ENCODE measurements around the gene OTOP2.

OTOP2 gene

GRCh38 chr17:74924250-74924948 lies at the start of gene OTOP2:
OTOP2 (plus strand) TSS chr17:74924273; CDS start chr17:74924633, 360 bp downstream.
- DNase-seq (ENCODE audit: low read depth, low spot score), result no peak
- Histone ChIP-seq H3K27ac (ENCODE audit: low read length) (no peak within 1 kb of the TSS), H3K9me3 (ENCODE audit: control insufficient read depth, insufficient read depth, low read length) (no peaks in the 10 kb centered on the region), H3K4me3 (ENCODE audit: low read length) (peak within 1 kb of the TSS; percentile 30; the same call in 1 of the 2 replicates), H3K4me1 (ENCODE audit: control insufficient read depth, insufficient read depth, low read length) (peaks cover 10% of the 10 kb centered on the region), H3K27me3 (ENCODE audit: control insufficient read depth, insufficient read depth, low read length) (peaks cover 40% of the 10 kb centered on the region), H3K36me3 (ENCODE audit: control insufficient read depth, insufficient read depth, low read length) (no peaks in the 10 kb centered on the region; the same call in 1 of the 2 replicates)
- no CpG with 5 or more reads among the region's 54 CpGs for WGBS (ENCODE audit: insufficient coverage, insufficient read length)

GRCh38 chr17:74874615-74875037 lies 49.4 kb upstream of the OTOP2 start:
- WGBS (ENCODE audit: insufficient coverage, insufficient read length), result no CpG with 5 or more reads among the region's 5 CpGs
- no peaks in the 10 kb centered on the region for H3K36me3 ChIP-seq (ENCODE audit: control insufficient read depth, insufficient read depth, low read length)
- no peaks in the 10 kb centered on the region for H3K27me3 ChIP-seq (ENCODE audit: control insufficient read depth, insufficient read depth, low read length)
- no peaks in the 10 kb centered on the region for H3K9me3 ChIP-seq (ENCODE audit: control insufficient read depth, insufficient read depth, low read length)
- DNase-seq (ENCODE audit: low read depth, low spot score), result no peak
- H3K4me3 ChIP-seq (ENCODE audit: low read length), result no peak overlapping the region
- peaks cover 3% of the 10 kb centered on the region; the same call in 1 of the 2 replicates for H3K4me1 ChIP-seq (ENCODE audit: control insufficient read depth, insufficient read depth, low read length)
- H3K27ac ChIP-seq (ENCODE audit: low read length), result no peak overlapping the region

GRCh38 chr17:74875155-74875976 lies 48.7 kb upstream of the OTOP2 start:
- no peak overlapping the region for H3K27ac ChIP-seq (ENCODE audit: low read length)
- H3K9me3 ChIP-seq (ENCODE audit: control insufficient read depth, insufficient read depth, low read length), result no peaks in the 10 kb centered on the region
- H3K36me3 ChIP-seq (ENCODE audit: control insufficient read depth, insufficient read depth, low read length), result no peaks in the 10 kb centered on the region
- WGBS (ENCODE audit: insufficient coverage, insufficient read length), result no CpG with 5 or more reads among the region's 5 CpGs
- peaks cover 3% of the 10 kb centered on the region; the same call in 1 of the 2 replicates for H3K4me1 ChIP-seq (ENCODE audit: control insufficient read depth, insufficient read depth, low read length)
- H3K4me3 ChIP-seq (ENCODE audit: low read length), result no peak overlapping the region
- DNase-seq (ENCODE audit: low read depth, low spot score), result no peak
- H3K27me3 ChIP-seq (ENCODE audit: control insufficient read depth, insufficient read depth, low read length), result no peaks in the 10 kb centered on the region

GRCh38 chr17:74875977-74876593 lies 48.0 kb upstream of the OTOP2 start:
- H3K9me3 ChIP-seq (ENCODE audit: control insufficient read depth, insufficient read depth, low read length), result no peaks in the 10 kb centered on the region
- H3K4me3 ChIP-seq (ENCODE audit: low read length), result no peak overlapping the region
- H3K27ac ChIP-seq (ENCODE audit: low read length), result no peak overlapping the region
- WGBS (ENCODE audit: insufficient coverage, insufficient read length), result no CpG with 5 or more reads among the region's 6 CpGs
- peaks cover 3% of the 10 kb centered on the region; the same call in 1 of the 2 replicates for H3K4me1 ChIP-seq (ENCODE audit: control insufficient read depth, insufficient read depth, low read length)
- H3K36me3 ChIP-seq (ENCODE audit: control insufficient read depth, insufficient read depth, low read length), result no peaks in the 10 kb centered on the region
- no peak for DNase-seq (ENCODE audit: low read depth, low spot score)
- H3K27me3 ChIP-seq (ENCODE audit: control insufficient read depth, insufficient read depth, low read length), result no peaks in the 10 kb centered on the region

- WGBS (ENCODE audit: insufficient coverage, insufficient read length), result no CpG with 5 or more reads among the region's 19 CpGs
- no peak for DNase-seq (ENCODE audit: low read depth, low spot score)
Observed at GRCh38 chr17:74877592-74878548, 46.2 kb upstream of the OTOP2 start.

GRCh38 chr17:74878658-74879057 lies 45.4 kb upstream of the OTOP2 start:
- Histone ChIP-seq H3K9me3 (ENCODE audit: control insufficient read depth, insufficient read depth, low read length) (no peaks in the 10 kb centered on the region), H3K27ac (ENCODE audit: low read length) (no peak overlapping the region), H3K36me3 (ENCODE audit: control insufficient read depth, insufficient read depth, low read length) (no peaks in the 10 kb centered on the region), H3K4me1 (ENCODE audit: control insufficient read depth, insufficient read depth, low read length) (peaks cover 4% of the 10 kb centered on the region; the same call in 1 of the 2 replicates), H3K4me3 (ENCODE audit: low read length) (no peak overlapping the region), H3K27me3 (ENCODE audit: control insufficient read depth, insufficient read depth, low read length) (no peaks in the 10 kb centered on the region)
- no peak for DNase-seq (ENCODE audit: low read depth, low spot score)
- no CpG with 5 or more reads among the region's 2 CpGs for WGBS (ENCODE audit: insufficient coverage, insufficient read length)

More at GRCh38 chr17:74877592-74878548, 46.2 kb upstream of the OTOP2 start:
- Histone ChIP-seq H3K4me3 (ENCODE audit: low read length) (no peak overlapping the region), H3K9me3 (ENCODE audit: control insufficient read depth, insufficient read depth, low read length) (no peaks in the 10 kb centered on the region), H3K27ac (ENCODE audit: low read length) (no peak overlapping the region), H3K36me3 (ENCODE audit: control insufficient read depth, insufficient read depth, low read length) (no peaks in the 10 kb centered on the region), H3K27me3 (ENCODE audit: control insufficient read depth, insufficient read depth, low read length) (no peaks in the 10 kb centered on the region), H3K4me1 (ENCODE audit: control insufficient read depth, insufficient read depth, low read length) (peaks cover under 1% of the 10 kb centered on the region; the same call in 1 of the 2 replicates)

- H3K27ac ChIP-seq (ENCODE audit: low read length), result no peak overlapping the region
- no CpG with 5 or more reads among the region's 16 CpGs for WGBS (ENCODE audit: insufficient coverage, insufficient read length)
Observed at GRCh38 chr17:74879308-74879707, 44.8 kb upstream of the OTOP2 start.

GRCh38 chr17:74881073-74881472 lies 43.0 kb upstream of the OTOP2 start:
- no peak for DNase-seq (ENCODE audit: low read depth, low spot score)
- Histone ChIP-seq H3K4me1 (ENCODE audit: control insufficient read depth, insufficient read depth, low read length) (peaks cover 4% of the 10 kb centered on the region; the same call in 1 of the 2 replicates), H3K36me3 (ENCODE audit: control insufficient read depth, insufficient read depth, low read length) (no peaks in the 10 kb centered on the region), H3K27ac (ENCODE audit: low read length) (no peak overlapping the region), H3K9me3 (ENCODE audit: control insufficient read depth, insufficient read depth, low read length) (no peaks in the 10 kb centered on the region), H3K27me3 (ENCODE audit: control insufficient read depth, insufficient read depth, low read length) (no peaks in the 10 kb centered on the region), H3K4me3 (ENCODE audit: low read length) (no peak overlapping the region)
- WGBS (ENCODE audit: insufficient coverage, insufficient read length), result no CpG with 5 or more reads among the region's 11 CpGs

More at GRCh38 chr17:74879308-74879707, 44.8 kb upstream of the OTOP2 start:
- DNase-seq (ENCODE audit: low read depth, low spot score), result no peak
- no peaks in the 10 kb centered on the region for H3K27me3 ChIP-seq (ENCODE audit: control insufficient read depth, insufficient read depth, low read length)
- H3K9me3 ChIP-seq (ENCODE audit: control insufficient read depth, insufficient read depth, low read length), result no peaks in the 10 kb centered on the region
- H3K4me1 ChIP-seq (ENCODE audit: control insufficient read depth, insufficient read depth, low read length), result peaks cover 4% of the 10 kb centered on the region; the same call in 1 of the 2 replicates
- no peaks in the 10 kb centered on the region for H3K36me3 ChIP-seq (ENCODE audit: control insufficient read depth, insufficient read depth, low read length)
- H3K4me3 ChIP-seq (ENCODE audit: low read length), result no peak overlapping the region

- Histone ChIP-seq H3K4me3 (ENCODE audit: low read length) (no peak overlapping the region), H3K27me3 (ENCODE audit: control insufficient read depth, insufficient read depth, low read length) (no peaks in the 10 kb centered on the region), H3K36me3 (ENCODE audit: control insufficient read depth, insufficient read depth, low read length) (no peaks in the 10 kb centered on the region), H3K4me1 (ENCODE audit: control insufficient read depth, insufficient read depth, low read length) (peaks cover 4% of the 10 kb centered on the region; the same call in 1 of the 2 replicates), H3K27ac (ENCODE audit: low read length) (no peak overlapping the region), H3K9me3 (ENCODE audit: control insufficient read depth, insufficient read depth, low read length) (no peaks in the 10 kb centered on the region)
- DNase-seq (ENCODE audit: low read depth, low spot score), result no peak
- no CpG with 5 or more reads among the region's 20 CpGs for WGBS (ENCODE audit: insufficient coverage, insufficient read length)
Observed at GRCh38 chr17:74882517-74883240, 41.4 kb upstream of the OTOP2 start.

Data from iPS DF 6.9 (cell line).